ENCODE results near the gene PDXDC1.
"Not testable (repeated sequence)": the region's sequence is repeated elsewhere in the genome, so short reads cannot be mapped to it uniquely, and the experiment has no call there.

Gene PDXDC1

GRCh38 chr16:15043344-15043743 lies 68.5 kb downstream of the PDXDC1 start:
- DNase-seq: no peak

DNA sequence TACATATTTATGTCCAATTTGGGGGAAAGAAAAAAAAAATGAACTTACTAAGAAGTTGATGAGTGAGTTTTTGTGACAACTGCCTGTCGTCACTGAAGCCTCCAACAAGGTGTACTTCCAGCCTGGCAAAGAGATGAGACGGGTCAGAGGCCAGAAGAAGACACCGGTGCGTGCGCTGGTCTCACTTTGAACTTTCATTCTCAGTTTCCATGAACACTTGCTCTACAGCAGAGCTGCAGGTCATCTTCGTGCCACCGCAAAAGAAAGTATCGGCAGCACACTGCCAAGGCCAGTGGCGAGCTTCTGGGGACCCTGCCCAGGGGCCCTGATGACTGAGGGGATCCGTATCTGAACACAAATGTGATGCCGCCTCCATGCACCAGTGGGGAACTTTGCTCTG lies 69.5 kb downstream of the PDXDC1 start:
- no peak for DNase-seq

- not testable (repeated sequence) for DNase-seq
Observed at GRCh38 chr16:15045270-15045669, 70.4 kb downstream of the PDXDC1 start.

DNA sequence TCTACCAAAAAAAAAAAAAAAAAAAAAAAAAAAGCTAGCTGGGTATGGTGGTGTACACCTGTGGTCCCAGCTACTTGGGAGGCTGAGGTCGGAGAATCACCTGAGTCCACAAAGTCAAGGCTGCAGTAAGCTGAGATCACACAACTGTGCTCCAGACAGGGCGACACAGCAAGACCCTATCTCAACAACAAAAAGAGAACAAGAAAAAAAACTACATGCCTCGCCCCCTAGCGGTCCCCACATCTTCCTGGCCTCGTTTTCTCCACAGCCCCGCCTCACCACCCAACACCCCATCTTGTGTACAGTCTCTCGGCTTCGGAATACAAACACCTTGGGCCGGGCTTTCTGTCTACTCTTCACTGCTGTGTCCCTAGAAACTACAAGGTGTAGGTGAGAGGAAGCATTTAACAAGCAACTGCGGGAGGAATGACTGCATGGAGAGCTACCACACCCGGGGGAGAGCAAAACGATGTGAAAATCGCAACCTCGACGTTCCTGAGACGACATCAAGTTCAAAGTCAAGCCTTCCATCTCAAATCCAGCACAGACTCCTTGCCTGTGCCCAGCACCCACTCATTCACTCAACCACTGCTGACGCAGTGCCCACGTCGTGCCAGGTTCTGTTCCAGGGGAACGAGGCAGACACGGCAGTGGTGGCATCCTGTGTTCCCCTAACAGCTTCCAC lies 72.0 kb downstream of the PDXDC1 start:
- DNase-seq: no peak

GRCh38 chr16:15049581-15050180 lies 74.9 kb downstream of the PDXDC1 start:
- DNase-seq: no peak

DNA sequence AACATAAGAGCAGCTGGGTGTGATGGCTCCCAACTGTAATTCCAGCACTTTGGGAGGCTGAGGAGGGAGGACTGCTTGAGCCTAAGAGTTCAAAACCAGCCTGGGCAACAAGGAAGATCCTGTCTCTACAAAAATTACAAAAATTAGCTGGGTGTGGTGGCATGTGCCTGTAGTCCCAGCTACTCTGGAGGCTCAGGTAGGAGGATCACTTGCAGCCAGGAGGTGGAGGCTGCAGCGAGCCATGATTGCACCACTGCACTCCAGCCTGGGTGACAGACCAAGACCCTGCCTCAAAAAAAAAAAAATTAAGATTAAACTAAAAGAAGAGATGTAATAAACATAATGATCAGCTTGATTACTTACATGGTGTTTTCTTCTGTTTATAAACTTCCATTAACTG lies 75.6 kb downstream of the PDXDC1 start:
- not testable (repeated sequence) for DNase-seq

DNA sequence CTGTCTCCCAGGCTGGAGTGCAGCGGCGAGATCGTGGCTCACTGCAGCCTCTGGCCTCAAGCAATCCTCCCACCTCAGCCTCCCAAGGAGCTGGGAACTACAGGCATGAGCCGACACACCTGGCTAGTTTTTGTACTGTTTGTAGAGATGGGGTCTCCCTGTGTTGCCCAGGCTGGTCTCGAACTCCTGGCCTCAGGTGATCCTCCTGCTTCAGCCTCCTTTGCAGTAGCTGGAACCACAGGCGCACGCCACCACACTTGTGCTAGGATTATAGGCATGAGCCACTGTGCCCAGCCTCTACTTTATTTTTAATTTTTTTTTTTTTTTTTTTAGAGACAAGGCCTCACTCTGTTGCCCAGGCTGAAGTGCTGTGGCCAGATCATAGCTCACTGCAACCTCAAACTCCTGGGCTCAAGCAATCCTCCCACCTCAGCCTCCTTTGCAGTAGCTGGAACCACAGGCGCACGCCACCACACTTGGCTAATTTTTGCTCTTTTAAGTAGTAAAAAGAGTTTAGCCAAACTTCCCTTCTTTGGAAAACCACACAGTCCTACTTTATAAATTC lies 76.6 kb downstream of the PDXDC1 start:
- DNase-seq: no peak

- DNase-seq: no peak
Observed at GRCh38 chr16:15052747-15053476, 78.1 kb downstream of the PDXDC1 start.

DNA sequence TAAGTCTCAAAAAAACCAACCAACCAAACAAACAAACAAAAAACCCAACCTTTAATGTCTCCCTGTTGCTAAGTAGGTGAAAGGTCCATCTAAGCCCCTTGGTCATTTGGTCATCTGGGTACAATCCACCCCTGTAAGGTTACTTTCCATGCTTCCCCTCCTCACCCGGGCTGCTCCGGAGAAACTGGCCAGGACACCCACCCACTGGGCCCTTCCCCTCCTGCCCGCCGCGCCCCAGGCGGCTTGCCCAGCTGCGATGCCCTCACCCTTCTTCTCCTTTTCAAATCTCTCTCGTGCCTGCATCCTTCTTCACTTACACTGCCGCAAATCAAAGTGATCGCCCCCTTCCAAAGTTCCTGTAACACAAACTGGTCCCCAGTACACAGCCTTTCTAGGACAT lies 79.1 kb downstream of the PDXDC1 start:
- DNase-seq: no peak

DNA sequence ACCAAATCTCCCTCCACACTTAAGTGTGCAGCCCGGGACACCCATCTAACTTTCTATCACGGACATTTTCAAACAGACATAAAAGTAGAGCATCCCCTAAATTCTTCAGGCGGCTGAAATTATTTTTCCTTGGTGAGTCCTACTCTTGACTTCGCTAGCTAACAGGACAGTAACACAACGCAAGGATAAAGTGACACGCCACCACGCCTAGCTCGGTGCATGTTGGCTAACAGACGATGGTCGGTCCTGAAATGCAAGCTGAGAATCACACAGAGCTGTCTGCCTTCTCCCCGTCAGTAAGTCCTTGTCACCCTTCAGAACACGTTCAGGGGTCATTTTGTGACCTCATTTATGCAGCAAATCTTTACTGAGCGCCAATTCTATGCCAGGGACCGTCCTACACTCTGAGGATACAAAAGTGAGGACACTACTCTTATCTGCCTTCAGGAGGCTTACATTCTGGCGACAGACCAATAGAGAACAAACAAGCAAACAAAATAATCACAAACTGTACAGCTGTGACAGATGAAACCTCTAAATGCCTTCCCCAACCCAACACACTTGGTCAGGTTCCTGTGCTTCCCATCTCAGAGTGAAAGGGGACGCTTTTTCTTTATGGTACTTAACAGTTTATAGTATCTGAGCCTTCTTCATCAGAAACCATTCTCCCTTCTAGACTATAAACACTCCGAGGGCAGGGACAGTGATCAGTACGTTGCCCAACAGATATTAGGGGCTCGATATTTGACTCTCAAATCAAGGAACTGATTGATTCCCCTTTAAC lies 79.7 kb downstream of the PDXDC1 start:
- no peak for DNase-seq

- no peak for DNase-seq
Observed at GRCh38 chr16:15055141-15056053, 80.6 kb downstream of the PDXDC1 start.

- DNase-seq: no peak
Observed at GRCh38 chr16:15057681-15058417, 83.0 kb downstream of the PDXDC1 start.

DNA sequence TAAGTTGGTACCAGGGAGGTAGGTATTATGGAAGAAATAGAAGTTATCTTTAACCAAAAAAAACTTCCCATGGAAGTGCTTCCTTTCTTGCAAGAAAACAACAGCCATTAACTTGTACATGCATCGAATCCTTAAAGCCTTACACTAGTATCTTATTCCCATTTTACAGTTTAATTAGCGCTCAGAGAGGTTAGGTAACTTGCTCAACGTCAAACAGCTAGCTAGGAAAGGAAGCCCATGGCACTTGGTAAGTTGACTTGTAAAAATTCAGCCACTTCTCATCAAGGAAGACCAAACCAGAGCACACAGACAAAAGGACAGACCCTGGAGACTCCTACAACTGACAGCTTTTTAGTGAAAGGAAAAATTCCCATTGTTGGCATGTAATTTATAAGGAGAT lies 84.5 kb downstream of the PDXDC1 start:
- DNase-seq: no peak

GRCh38 chr16:15062085-15062810 lies 87.4 kb downstream of the PDXDC1 start:
- not testable (repeated sequence) for DNase-seq

DNA sequence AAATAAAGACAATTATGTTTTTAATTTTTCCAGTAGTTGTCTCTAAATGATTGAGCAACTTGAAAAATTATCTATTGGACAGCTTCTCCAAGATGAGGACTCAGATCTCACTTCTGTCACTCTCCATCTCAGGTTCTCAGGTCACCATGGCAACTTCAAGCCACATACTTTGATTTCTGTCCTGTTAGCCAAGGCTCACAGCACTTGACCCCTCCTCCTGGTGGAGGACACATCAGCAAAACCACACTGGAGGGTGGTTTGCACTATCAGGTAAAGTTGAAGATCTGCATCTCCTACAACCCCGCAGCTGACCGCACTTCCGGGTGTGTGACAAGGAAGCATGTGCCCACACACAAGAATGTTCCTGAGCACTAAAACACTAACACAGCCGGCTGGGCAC lies 91.1 kb downstream of the PDXDC1 start:
- DNase-seq: not testable (repeated sequence)

- DNase-seq: not testable (repeated sequence)
Observed at GRCh38 chr16:15066690-15067089, 91.9 kb downstream of the PDXDC1 start.

- not testable (repeated sequence) for DNase-seq
Observed at GRCh38 chr16:15071013-15071412, 96.2 kb downstream of the PDXDC1 start.

- not testable (repeated sequence) for DNase-seq
Observed at GRCh38 chr16:15071916-15072769, 97.3 kb downstream of the PDXDC1 start.

DNA sequence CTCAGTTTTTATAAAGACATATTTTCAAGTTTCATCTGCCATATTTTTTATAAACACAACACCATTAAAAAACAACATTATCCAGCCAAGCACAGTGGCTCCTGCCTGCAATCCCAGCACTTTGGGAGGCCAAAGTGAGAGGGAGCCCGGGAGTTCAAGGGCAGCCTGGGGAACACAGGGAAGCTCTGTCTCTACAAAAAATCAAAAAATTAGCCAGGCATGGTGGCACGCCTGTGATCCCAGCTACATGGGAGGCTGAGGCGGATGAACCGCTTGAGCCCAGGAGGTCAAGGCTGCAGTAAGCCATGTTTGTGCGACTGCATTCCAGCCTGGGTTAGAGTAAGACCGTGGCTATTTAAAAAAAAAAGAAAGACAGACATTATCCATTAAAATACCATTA lies 98.3 kb downstream of the PDXDC1 start:
- DNase-seq: no peak
